Glutamatergic neuron (in vitro differentiated cells): Measurements from ENCODE around the gene EIF4A3. TPM values are rescaled to one million over a fixed set of nuclear protein-coding genes. Genes with fewer than 3 reads are reported as not detected.

Source experiments
- DNase-seq: peaks from one replicate; pipeline ENCODE4 v3.0.0; 2022
- H3K27ac Mint-ChIP-seq: one replicate; pipeline ENCODE4 v1.8.0; 2020; ENCODE audit warnings: mild to moderate bottlenecking, mixed read lengths, inconsistent platforms; ENCODE audit not compliant: unreplicated experiment
- H3K27me3 Mint-ChIP-seq: one replicate; pipeline ENCODE4 v1.8.0; 2020; ENCODE audit warnings: mild to moderate bottlenecking, moderate library complexity, mixed read lengths, inconsistent platforms; ENCODE audit not compliant: unreplicated experiment
- H3K36me3 Mint-ChIP-seq: one replicate; pipeline ENCODE4 v1.8.0; 2020; ENCODE audit warnings: mild to moderate bottlenecking, mixed read lengths, inconsistent platforms; ENCODE audit not compliant: unreplicated experiment
- H3K4me1 Mint-ChIP-seq: one replicate; pipeline ENCODE4 v1.8.0; 2020; ENCODE audit warnings: mild to moderate bottlenecking, low read depth, mixed read lengths, inconsistent platforms; ENCODE audit not compliant: unreplicated experiment
- H3K4me3 Mint-ChIP-seq: one replicate; pipeline ENCODE4 v1.8.0; 2020; ENCODE audit warnings: mild to moderate bottlenecking, mixed read lengths, inconsistent platforms; ENCODE audit not compliant: unreplicated experiment
- H3K9me3 Mint-ChIP-seq: one replicate; pipeline ENCODE4 v1.8.0; 2020; ENCODE audit warnings: mild to moderate bottlenecking, moderate library complexity, mixed read lengths, inconsistent platforms; ENCODE audit not compliant: unreplicated experiment
- CTCF ChIP-seq: fragments of 200-600 bp; sonication (generic); IDR thresholded peaks from one replicate; pipeline ENCODE4 v1.5.0; 2021; ENCODE audit not compliant: partially characterized antibody, unreplicated experiment
- total RNA-seq: library from RNA; stranded (reverse); fragmentation: NEBNext Ultra II Directional; extraction: Animal tissue kit (Norgen Biotek cat#: 25700); gene quantifications from one replicate; pipeline ENCODE4 v1.2.1, GENCODE V29; 2021; ENCODE audit not compliant: unreplicated experiment

Gene EIF4A3
- total RNA-seq, 1 donor from 2014 or later: 110 TPM

- Mint-ChIP-seq H3K36me3 (no peaks in the 10 kb centered on the region), H3K27ac (no peak overlapping the region), H3K27me3 (peaks cover 4% of the 10 kb centered on the region), H3K4me3 (no peak overlapping the region), H3K4me1 (peaks cover 6% of the 10 kb centered on the region), H3K9me3 (peaks cover 2% of the 10 kb centered on the region)
- DNase-seq: no peak
- TF ChIP-seq CTCF: no peak
Observed at GRCh38 chr17:80176757-80177156, 29.8 kb upstream of the EIF4A3 start.

- H3K4me3 Mint-ChIP-seq: no peak overlapping the region
- H3K27me3 Mint-ChIP-seq: peaks cover 7% of the 10 kb centered on the region
- no peak for DNase-seq
- H3K36me3 Mint-ChIP-seq: peaks cover 5% of the 10 kb centered on the region
- no peak for TF ChIP-seq CTCF
- H3K4me1 Mint-ChIP-seq: peaks cover 6% of the 10 kb centered on the region
- H3K27ac Mint-ChIP-seq: no peak overlapping the region
- H3K9me3 Mint-ChIP-seq: peaks cover 2% of the 10 kb centered on the region
Observed at GRCh38 chr17:80173916-80174315, 27.0 kb upstream of the EIF4A3 start.

- Mint-ChIP-seq H3K27ac (no peak overlapping the region), H3K36me3 (peaks cover 7% of the 10 kb centered on the region), H3K4me1 (peaks cover 5% of the 10 kb centered on the region), H3K4me3 (no peak overlapping the region), H3K9me3 (peaks cover 2% of the 10 kb centered on the region), H3K27me3 (peaks cover 8% of the 10 kb centered on the region)
- no peak for DNase-seq
- no peak for TF ChIP-seq CTCF
Observed at GRCh38 chr17:80173126-80173525, 26.2 kb upstream of the EIF4A3 start.

GRCh38 chr17:80171681-80172080 is 24.8 kb upstream of the EIF4A3 start:
- no peak overlapping the region for H3K4me3 Mint-ChIP-seq
- no peak overlapping the region for H3K27ac Mint-ChIP-seq
- H3K27me3 Mint-ChIP-seq: peaks cover 8% of the 10 kb centered on the region
- no peak for DNase-seq
- H3K9me3 Mint-ChIP-seq: peaks cover 2% of the 10 kb centered on the region
- no peak for TF ChIP-seq CTCF
- H3K4me1 Mint-ChIP-seq: peaks cover 5% of the 10 kb centered on the region
- peaks cover 7% of the 10 kb centered on the region for H3K36me3 Mint-ChIP-seq

- H3K36me3 Mint-ChIP-seq: peaks cover 7% of the 10 kb centered on the region
- H3K9me3 Mint-ChIP-seq: no peaks in the 10 kb centered on the region
- H3K27ac Mint-ChIP-seq: no peak within 1 kb of the TSS
- H3K4me1 Mint-ChIP-seq: peaks cover 2% of the 10 kb centered on the region
- peak; percentile 43 for DNase-seq
- no peak within 1 kb of the TSS for H3K4me3 Mint-ChIP-seq
- TF ChIP-seq CTCF: no peak
- H3K27me3 Mint-ChIP-seq: peaks cover 6% of the 10 kb centered on the region
Observed at GRCh38 chr17:80169784-80170500, 23.0 kb upstream of the EIF4A3 start, which contains the start of gene CARD14. Gene CARD14, plus strand, starts transcription at chr17:80170030. Its CDS starts 11,409 bp downstream, at chr17:80181439.
